CD4-positive, alpha-beta T cell treated with Interleukin-17A for 1 hour (primary cell): ENCODE results near the gene TM9SF4.

Experiments
- DNase-seq: peaks from one replicate; pipeline ENCODE4 v3.0.0-alpha.2; 2020

Gene TM9SF4

GRCh38 chr20:32130352-32130751 lies 20.8 kb downstream of the TM9SF4 start:
- no peak for DNase-seq

GRCh38 chr20:32130965-32131364 lies 21.5 kb downstream of the TM9SF4 start:
- DNase-seq: no peak

GRCh38 chr20:32132911-32133549 lies 23.5 kb downstream of the TM9SF4 start:
- DNase-seq: no peak

- no peak for DNase-seq
Observed at GRCh38 chr20:32134026-32134425, 24.5 kb downstream of the TM9SF4 start.

- no peak for DNase-seq
Observed at GRCh38 chr20:32135983-32136515, 26.5 kb downstream of the TM9SF4 start.

- no peak for DNase-seq
Observed at GRCh38 chr20:32138921-32139320, 29.4 kb downstream of the TM9SF4 start.

GRCh38 chr20:32139947-32140346 lies 30.4 kb downstream of the TM9SF4 start:
- DNase-seq: no peak

GRCh38 chr20:32140603-32141002 lies 31.1 kb downstream of the TM9SF4 start:
- DNase-seq: no peak

GRCh38 chr20:32141465-32141980 lies 32.0 kb downstream of the TM9SF4 start:
- no peak for DNase-seq

- DNase-seq: no peak
Observed at GRCh38 chr20:32142088-32142487, 32.6 kb downstream of the TM9SF4 start.

- no peak for DNase-seq
Observed at GRCh38 chr20:32142991-32143390, 33.5 kb downstream of the TM9SF4 start.

GRCh38 chr20:32144898-32145662 lies 35.6 kb downstream of the TM9SF4 start:
- DNase-seq: no peak

GRCh38 chr20:32149566-32150170 lies 40.2 kb downstream of the TM9SF4 start:
- DNase-seq: no peak

- no peak for DNase-seq
Observed at GRCh38 chr20:32150291-32150848, 40.9 kb downstream of the TM9SF4 start.

- no peak for DNase-seq
Observed at GRCh38 chr20:32152421-32153155, 43.1 kb downstream of the TM9SF4 start.

GRCh38 chr20:32153156-32153665 lies 43.7 kb downstream of the TM9SF4 start:
- no peak for DNase-seq

- DNase-seq: no peak
Observed at GRCh38 chr20:32153771-32154170, 44.3 kb downstream of the TM9SF4 start.

- peak; percentile 35 for DNase-seq
Observed at GRCh38 chr20:32155017-32155981, 45.8 kb downstream of the TM9SF4 start.

GRCh38 chr20:32157611-32158010 lies 48.1 kb downstream of the TM9SF4 start:
- DNase-seq: no peak

- DNase-seq: no peak
Observed at GRCh38 chr20:32158351-32158750, 48.8 kb downstream of the TM9SF4 start.
